Kidney (tissue), 14 donors: ENCODE data around the gene FLNB. TPM values are rescaled to one million over a fixed set of nuclear protein-coding genes. Genes with fewer than 3 reads are reported as not detected.

Source experiments
- DNase-seq, 5 donors: peaks; one replicate each; pipeline ENCODE4 v3.0.0-alpha.2; 2013 to 2020
- FAIRE-seq: peaks from 2 replicates; lab custom pipeline; 2012; peaks lifted over from hg19 to GRCh38; lab: Jason Lieb, UNC
- H3K27ac ChIP-seq, 2 donors: one replicate each; pipeline ENCODE4 v1.7.0; 2013; ENCODE audit warnings: low read depth in 2 of 2, low read length in 2 of 2, inconsistent platforms in 1 of 2
- H3K27me3 ChIP-seq: one replicate; pipeline ENCODE4 v1.7.1; 2013; ENCODE audit warnings: low read length, inconsistent platforms; ENCODE audit not compliant: control insufficient read depth, insufficient read depth
- H3K36me3 ChIP-seq, 3 donors: one replicate each; pipeline versions ENCODE4 v1.7.0 to v1.7.1; 2013; ENCODE audit warnings: low read length in 3 of 3, control low read depth in 1 of 3, inconsistent platforms in 1 of 3; ENCODE audit not compliant: insufficient read depth in 3 of 3, control insufficient read depth in 2 of 3
- H3K4me1 ChIP-seq, 3 donors: one replicate each; pipeline versions ENCODE4 v1.7.0 to v1.7.1; 2013; ENCODE audit warnings: low read length in 3 of 3, inconsistent platforms in 1 of 3, low read depth in 1 of 3; ENCODE audit not compliant: control insufficient read depth in 2 of 3, insufficient read depth in 2 of 3
- H3K4me3 ChIP-seq, 3 donors: one replicate each; pipeline versions ENCODE4 v1.7.0 to v1.8.1; 2013; ENCODE audit warnings: low read length in 3 of 3, control low read depth in 1 of 3, inconsistent platforms in 1 of 3
- H3K9ac ChIP-seq, 3 donors: one replicate each; pipeline versions ENCODE4 v1.7.0 to v1.7.1; 2013; ENCODE audit warnings: low read length in 3 of 3, control low read depth in 1 of 3, inconsistent platforms in 1 of 3
- H3K9me3 ChIP-seq, 3 donors: one replicate each; pipeline versions ENCODE4 v1.7.0 to v1.7.1; 2013; ENCODE audit warnings: low read length in 3 of 3, control low read depth in 1 of 3, inconsistent platforms in 1 of 3; ENCODE audit not compliant: control insufficient read depth in 2 of 3, insufficient read depth in 1 of 3
- CTCF ChIP-seq: IDR thresholded peaks from 3 replicates; pipeline ENCODE4 v1.5.1; 2012; ENCODE audit warnings: mild to moderate bottlenecking, moderate library complexity, borderline replicate concordance; ENCODE audit not compliant: insufficient read depth; ENCODE audit errors: extremely low read depth
- intact Hi-C: fragments of 100-400 bp; cut with DNase I; formaldehyde crosslinking; loops from one replicate; pipeline ENCODE4 v1.11.1; 2022
- polyA plus RNA-seq: library from polyadenylated mRNA; stranded (reverse); fragments of 350-450 nt; fragmentation: Illumina TruSeq; extraction: RNeasy Lipid Tissue Mini Kit (QIAGEN cat#74804); gene quantifications from one replicate; pipeline ENCODE4 v1.2.3, GENCODE V29; 2014; ENCODE audit warnings: low read depth, low replicate concordance; ENCODE audit not compliant: insufficient read depth
- total RNA-seq: library from RNA; stranded (reverse); fragmentation: NEBNext Ultra II Directional; extraction: Animal tissue kit (Norgen Biotek cat#: 25700); gene quantifications from one replicate; pipeline ENCODE4 v1.2.1, GENCODE V29; 2021
- donor health status: control.
- donor health status: control.
- donor health status: control.
- donor health status: control.
- donor health status: control.
- donor health status: DM: yes; HTN: yes; CAD: no.
- donor health status: Normal renal cell carcinoma (clear cell type).

The FLNB gene
- total and polyA plus RNA-seq, 2 donors from 2014 or later: 115 to 216 TPM

- Histone ChIP-seq H3K9ac (no peak overlapping the region), H3K9me3 (no peaks in the 10 kb centered on the region), H3K27me3 (no peaks in the 10 kb centered on the region), H3K36me3 (peaks cover 0 to 6% (median 1%) of the 10 kb centered on the region in 3 donors), H3K27ac (peak overlapping the region; percentile 68 to 84), H3K4me1 (peaks cover 4 to 42% (median 35%) of the 10 kb centered on the region in 3 donors), H3K4me3 (no peak overlapping the region)
- intact Hi-C loops: no loop called here
- TF ChIP-seq CTCF: no peak
- peak in 2 of 5 donors; percentile 25 to 67 for DNase-seq
- FAIRE-seq: no peak
These were observed 64.0 kb downstream of the FLNB start for GRCh38 chr3:58072052-58072762.

- no peak overlapping the region for H3K4me3 ChIP-seq
- H3K4me1 ChIP-seq: peaks cover 4 to 41% (median 35%) of the 10 kb centered on the region in 3 donors
- no peaks in the 10 kb centered on the region for H3K27me3 ChIP-seq
- H3K27ac ChIP-seq: peak overlapping the region; percentile 68 to 84
- H3K9ac ChIP-seq: no peak overlapping the region
- H3K36me3 ChIP-seq: peaks cover 0 to 12% (median 4%) of the 10 kb centered on the region in 3 donors
- no peak for FAIRE-seq
- intact Hi-C loops: no loop called here
- no peaks in the 10 kb centered on the region for H3K9me3 ChIP-seq
- no peak for TF ChIP-seq CTCF
- DNase-seq: no peak
These were observed 64.5 kb downstream of the FLNB start for GRCh38 chr3:58072763-58073130.

GRCh38 chr3:58073301-58074108 lies 65.3 kb downstream of the FLNB start:
- Histone ChIP-seq H3K27ac (peak overlapping the region; percentile 19 to 54), H3K9me3 (no peaks in the 10 kb centered on the region), H3K4me3 (no peak overlapping the region), H3K4me1 (peaks cover 4 to 33% (median 28%) of the 10 kb centered on the region in 3 donors), H3K36me3 (peaks cover 0 to 19% (median 4%) of the 10 kb centered on the region in 3 donors), H3K27me3 (no peaks in the 10 kb centered on the region), H3K9ac (peak overlapping the region in 1 of 3 donors; percentile 31)
- DNase-seq (peak in 1 of 5 donors; percentile 29), FAIRE-seq (no peak)
- intact Hi-C loops: no loop called here
- no peak for TF ChIP-seq CTCF
